ENCODE results near the gene MEGF11.

DNA sequence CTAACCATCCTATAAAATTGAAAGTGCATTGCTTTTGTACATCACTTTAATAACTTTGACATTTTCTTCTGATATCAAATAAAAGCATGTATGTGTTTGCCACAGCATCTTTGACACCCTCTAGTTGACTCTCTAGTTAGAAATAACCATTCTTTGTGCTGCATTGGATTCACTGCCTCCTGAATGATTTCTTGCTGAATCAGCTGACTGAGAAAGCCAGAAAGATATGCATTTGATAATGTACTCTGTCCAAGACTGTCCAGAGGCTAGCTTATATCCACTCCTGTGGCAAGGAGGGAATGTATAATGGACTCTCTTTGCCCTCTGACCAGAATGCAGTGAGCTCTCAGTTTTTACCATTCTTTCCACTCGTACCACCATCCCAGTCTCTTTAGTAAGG lies 378.1 kb downstream of the MEGF11 start:
- TF ChIP-seq CTCF (IDR thresholded peaks at IDR 0.05; ENCODE audit: low read depth, low read length) (no peak), EZH2phosphoT487 (IDR thresholded peaks at IDR 0.05; ENCODE audit: low read depth) (no peak)

Data from OCI-LY3 (cell line).